WTC11 (cell line): ENCODE measurements around the gene PADI2. TPM values are rescaled to one million over a fixed set of nuclear protein-coding genes. Genes with fewer than 3 reads are reported as not detected.

Experiments used
- ATAC-seq: fragments of 200-7000 bp; cut with Tn5 transposase; 2 replicates; pipeline ENCODE4 v1.10.0; 2021; ENCODE audit warnings: mild to moderate bottlenecking, moderate library complexity
- CTCF ChIA-PET: fragments of 300-600 bp; sonication (Branson Sonifier 250); formaldehyde crosslinking; loops from one replicate; lab custom pipeline; 2021; ENCODE audit warnings: antibody characterized with exemption; lab: Charles Lee
- POLR2A ChIA-PET: fragments of 350-600 bp; sonication (Branson Sonifier 250); formaldehyde crosslinking; loops from one replicate; lab custom pipeline; 2021; ENCODE audit warnings: antibody characterized with exemption; lab: Charles Lee
- DNase-seq: peaks from one replicate; pipeline ENCODE4 v3.0.0; 2021; ENCODE audit warnings: low spot score
- H3K27ac Mint-ChIP-seq: 2 replicates; pipeline ENCODE4 v1.8.0; 2021; ENCODE audit warnings: mixed read lengths
- H3K27me3 Mint-ChIP-seq: 2 replicates; pipeline ENCODE4 v1.8.0; 2021; ENCODE audit warnings: low read depth, mild to moderate bottlenecking, moderate library complexity, mixed read lengths
- H3K36me3 Mint-ChIP-seq: 2 replicates; pipeline ENCODE4 v1.8.0; 2021; ENCODE audit warnings: mixed read lengths
- H3K4me1 Mint-ChIP-seq: 2 replicates; pipeline ENCODE4 v1.8.0; 2022; ENCODE audit warnings: mixed read lengths
- H3K4me3 Mint-ChIP-seq: 2 replicates; pipeline ENCODE4 v1.8.0; 2021; ENCODE audit warnings: mild to moderate bottlenecking, moderate library complexity, mixed read lengths
- H3K9me3 Mint-ChIP-seq: 2 replicates; pipeline ENCODE4 v1.8.0; 2021; ENCODE audit warnings: mixed read lengths
- AR ChIP-seq: fragments of 250-450 bp; sonication (Bioruptor Pico); IDR thresholded peaks from 2 replicates; pipeline ENCODE4 v1.9.0; 2021; ENCODE audit warnings: mild to moderate bottlenecking
- ARID4B ChIP-seq: sonication (generic); formaldehyde crosslinking; IDR thresholded peaks from 2 replicates; pipeline ENCODE4 v1.8.0; 2023; ENCODE audit warnings: missing genetic modification reagents, mild to moderate bottlenecking, borderline replicate concordance
- CBFB ChIP-seq: sonication (generic); formaldehyde crosslinking; IDR thresholded peaks from 2 replicates; pipeline ENCODE4 v1.8.1; 2022; ENCODE audit warnings: mild to moderate bottlenecking, low read depth, missing genetic modification reagents
- ESRRA ChIP-seq: sonication (generic); formaldehyde crosslinking; IDR thresholded peaks from 2 replicates; pipeline ENCODE4 v1.8.1; 2022; ENCODE audit warnings: mild to moderate bottlenecking, missing genetic modification reagents, borderline replicate concordance
- FOXK1 ChIP-seq: sonication (generic); formaldehyde crosslinking; IDR thresholded peaks from 2 replicates; pipeline ENCODE4 v1.8.0; 2022; ENCODE audit warnings: mild to moderate bottlenecking, moderate library complexity, missing genetic modification reagents
- GRHL2 ChIP-seq: fragments of 250-450 bp; sonication (Bioruptor Pico); IDR thresholded peaks from 2 replicates; pipeline ENCODE4 v1.8.0; 2022; ENCODE audit warnings: mild to moderate bottlenecking, moderate library complexity; ENCODE audit not compliant: insufficient replicate concordance, severe bottlenecking
- PRRX2 ChIP-seq: fragments of 250-450 bp; sonication (Bioruptor Pico); IDR thresholded peaks from 2 replicates; pipeline ENCODE4 v1.8.0; 2021; ENCODE audit warnings: mild to moderate bottlenecking
- SMAD3 ChIP-seq: sonication (generic); formaldehyde crosslinking; IDR thresholded peaks from 2 replicates; pipeline ENCODE4 v1.8.0; 2022; ENCODE audit warnings: missing genetic modification reagents, mild to moderate bottlenecking, borderline replicate concordance
- ZNF121 ChIP-seq: sonication (generic); formaldehyde crosslinking; IDR thresholded peaks from 2 replicates; pipeline ENCODE4 v1.8.0; 2023; ENCODE audit warnings: missing genetic modification reagents
- ZNF138 ChIP-seq: sonication (generic); formaldehyde crosslinking; conservative IDR thresholded peaks from 2 replicates; pipeline ENCODE4 v1.8.1; 2022; ENCODE audit warnings: mild to moderate bottlenecking, moderate library complexity, missing genetic modification reagents
- ZNF416 ChIP-seq: fragments of 250-450 bp; sonication (Bioruptor Pico); IDR thresholded peaks from 2 replicates; pipeline ENCODE4 v1.9.0; 2021; ENCODE audit warnings: mild to moderate bottlenecking, inconsistent platforms
- total RNA-seq: library from RNA; stranded (reverse); gene quantifications from 3 replicates; pipeline ENCODE4 v1.2.3, GENCODE V29; 2021
- TF ChIP-seq, protein P1 (sequence below): fragments of 250-450 bp; sonication (Bioruptor Pico); IDR thresholded peaks from 2 replicates; pipeline ENCODE4 v1.9.0; 2021; ENCODE audit warnings: moderate library complexity, mild to moderate bottlenecking, inconsistent platforms, borderline replicate concordance
- TF ChIP-seq, protein P2 (sequence below): fragments of 250-450 bp; sonication (Bioruptor Pico); conservative IDR thresholded peaks from 2 replicates; pipeline ENCODE4 v1.9.0; 2021; ENCODE audit warnings: mild to moderate bottlenecking
- TF ChIP-seq, protein P3 (sequence below): fragments of 250-450 bp; sonication (Bioruptor Pico); IDR thresholded peaks from 2 replicates; pipeline ENCODE4 v1.9.0; 2021; ENCODE audit warnings: mild to moderate bottlenecking, borderline replicate concordance
- TF ChIP-seq, protein P4 (sequence below): sonication (generic); formaldehyde crosslinking; IDR thresholded peaks from 2 replicates; pipeline ENCODE4 v1.8.1; 2023; ENCODE audit warnings: mild to moderate bottlenecking, moderate library complexity, missing genetic modification reagents

PADI2 gene
- total RNA-seq, 1 experiment from 2014 or later = 3.8 TPM

GRCh38 chr1:17099616-17100340 is 19.5 kb downstream of the PADI2 start:
- POLR2A ChIA-PET = no interaction called here
- Mint-ChIP-seq H3K4me1 (peaks cover 22% of the 10 kb centered on the region), H3K9me3 (no peaks in the 10 kb centered on the region), H3K36me3 (no peaks in the 10 kb centered on the region), H3K27me3 (no peaks in the 10 kb centered on the region), H3K27ac (no peak overlapping the region), H3K4me3 (no peak overlapping the region)
- no peak for ATAC-seq
- TF ChIP-seq, protein P1, sequence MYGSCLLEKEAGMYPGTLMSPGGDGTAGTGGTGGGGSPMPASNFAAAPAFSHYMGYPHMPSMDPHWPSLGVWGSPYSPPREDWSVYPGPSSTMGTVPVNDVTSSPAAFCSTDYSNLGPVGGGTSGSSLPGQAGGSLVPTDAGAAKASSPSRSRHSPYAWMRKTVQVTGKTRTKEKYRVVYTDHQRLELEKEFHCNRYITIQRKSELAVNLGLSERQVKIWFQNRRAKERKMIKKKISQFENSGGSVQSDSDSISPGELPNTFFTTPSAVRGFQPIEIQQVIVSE (CRISPR knock-in tag) = no peak
- no peak for TF ChIP-seq CBFB (CRISPR knock-in tag)
- no peak for TF ChIP-seq ZNF416
- no peak for TF ChIP-seq AR
- no peak for TF ChIP-seq PRRX2 (CRISPR knock-in tag)
- no peak for TF ChIP-seq ZNF121 (CRISPR knock-in tag)
- TF ChIP-seq, protein P2, sequence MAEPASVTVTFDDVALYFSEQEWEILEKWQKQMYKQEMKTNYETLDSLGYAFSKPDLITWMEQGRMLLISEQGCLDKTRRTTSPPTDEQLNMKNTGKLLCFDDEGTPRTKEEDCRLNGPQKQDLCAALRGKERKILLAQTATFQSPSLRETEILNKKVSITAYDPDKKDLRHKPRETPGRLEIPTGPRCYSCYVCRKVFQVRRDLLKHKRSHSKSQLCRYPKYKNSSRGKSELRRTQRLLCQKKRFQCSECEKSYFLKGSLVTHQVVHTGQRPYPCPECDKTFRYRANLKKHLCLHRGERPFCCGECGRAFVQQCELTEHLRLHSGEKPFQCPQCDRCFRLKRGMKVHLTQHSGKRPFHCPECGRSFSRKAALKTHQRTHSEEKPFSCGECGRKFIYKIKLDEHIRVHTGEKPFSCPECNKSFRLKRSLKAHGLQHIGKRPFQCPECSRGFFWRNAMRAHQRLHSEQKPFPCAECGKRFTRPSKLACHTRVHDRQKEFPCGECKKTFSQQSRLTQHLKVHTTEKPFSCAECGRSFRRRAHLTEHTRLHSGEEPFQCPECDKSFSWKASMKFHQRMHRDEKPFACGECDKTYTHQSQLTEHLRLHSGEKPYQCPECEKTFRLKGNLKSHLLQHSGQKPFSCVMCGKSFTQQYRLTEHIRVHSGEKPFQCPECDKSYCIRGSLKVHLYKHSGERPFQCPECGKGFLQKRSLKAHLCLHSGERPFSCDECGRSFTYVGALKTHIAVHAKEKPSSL = no peak
- no peak for TF ChIP-seq FOXK1
- TF ChIP-seq ZNF138 (CRISPR knock-in tag) = no peak
- CTCF ChIA-PET = interaction anchor here (1.9 kb wide), 1 partner anchor 26 kb away, joined by 5 read pairs; no protein-coding TSS in a partner anchor
- no peak for DNase-seq

GRCh38 chr1:17098446-17099317 is 20.6 kb downstream of the PADI2 start:
- Mint-ChIP-seq H3K4me3 (no peak overlapping the region), H3K36me3 (no peaks in the 10 kb centered on the region), H3K4me1 (peaks cover 22% of the 10 kb centered on the region), H3K27ac (no peak overlapping the region), H3K27me3 (no peaks in the 10 kb centered on the region), H3K9me3 (no peaks in the 10 kb centered on the region)
- ATAC-seq (no peak), DNase-seq (no peak)
- CTCF ChIA-PET = interaction anchor here (1.1 to 1.9 kb wide), 3 partner anchors 23 to 237 kb away, joined by 3 to 5 read pairs (median 4); no protein-coding TSS in a partner anchor
- POLR2A ChIA-PET = no interaction called here
- TF ChIP-seq ESRRA (CRISPR knock-in tag) (no peak), ZNF121 (CRISPR knock-in tag) (no peak), ARID4B (CRISPR knock-in tag) (no peak), SMAD3 (CRISPR knock-in tag) (no peak), GRHL2 (CRISPR knock-in tag) (no peak)
- TF ChIP-seq, protein P3, sequence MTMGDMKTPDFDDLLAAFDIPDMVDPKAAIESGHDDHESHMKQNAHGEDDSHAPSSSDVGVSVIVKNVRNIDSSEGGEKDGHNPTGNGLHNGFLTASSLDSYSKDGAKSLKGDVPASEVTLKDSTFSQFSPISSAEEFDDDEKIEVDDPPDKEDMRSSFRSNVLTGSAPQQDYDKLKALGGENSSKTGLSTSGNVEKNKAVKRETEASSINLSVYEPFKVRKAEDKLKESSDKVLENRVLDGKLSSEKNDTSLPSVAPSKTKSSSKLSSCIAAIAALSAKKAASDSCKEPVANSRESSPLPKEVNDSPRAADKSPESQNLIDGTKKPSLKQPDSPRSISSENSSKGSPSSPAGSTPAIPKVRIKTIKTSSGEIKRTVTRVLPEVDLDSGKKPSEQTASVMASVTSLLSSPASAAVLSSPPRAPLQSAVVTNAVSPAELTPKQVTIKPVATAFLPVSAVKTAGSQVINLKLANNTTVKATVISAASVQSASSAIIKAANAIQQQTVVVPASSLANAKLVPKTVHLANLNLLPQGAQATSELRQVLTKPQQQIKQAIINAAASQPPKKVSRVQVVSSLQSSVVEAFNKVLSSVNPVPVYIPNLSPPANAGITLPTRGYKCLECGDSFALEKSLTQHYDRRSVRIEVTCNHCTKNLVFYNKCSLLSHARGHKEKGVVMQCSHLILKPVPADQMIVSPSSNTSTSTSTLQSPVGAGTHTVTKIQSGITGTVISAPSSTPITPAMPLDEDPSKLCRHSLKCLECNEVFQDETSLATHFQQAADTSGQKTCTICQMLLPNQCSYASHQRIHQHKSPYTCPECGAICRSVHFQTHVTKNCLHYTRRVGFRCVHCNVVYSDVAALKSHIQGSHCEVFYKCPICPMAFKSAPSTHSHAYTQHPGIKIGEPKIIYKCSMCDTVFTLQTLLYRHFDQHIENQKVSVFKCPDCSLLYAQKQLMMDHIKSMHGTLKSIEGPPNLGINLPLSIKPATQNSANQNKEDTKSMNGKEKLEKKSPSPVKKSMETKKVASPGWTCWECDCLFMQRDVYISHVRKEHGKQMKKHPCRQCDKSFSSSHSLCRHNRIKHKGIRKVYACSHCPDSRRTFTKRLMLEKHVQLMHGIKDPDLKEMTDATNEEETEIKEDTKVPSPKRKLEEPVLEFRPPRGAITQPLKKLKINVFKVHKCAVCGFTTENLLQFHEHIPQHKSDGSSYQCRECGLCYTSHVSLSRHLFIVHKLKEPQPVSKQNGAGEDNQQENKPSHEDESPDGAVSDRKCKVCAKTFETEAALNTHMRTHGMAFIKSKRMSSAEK = no peak
- TF ChIP-seq, protein P4, sequence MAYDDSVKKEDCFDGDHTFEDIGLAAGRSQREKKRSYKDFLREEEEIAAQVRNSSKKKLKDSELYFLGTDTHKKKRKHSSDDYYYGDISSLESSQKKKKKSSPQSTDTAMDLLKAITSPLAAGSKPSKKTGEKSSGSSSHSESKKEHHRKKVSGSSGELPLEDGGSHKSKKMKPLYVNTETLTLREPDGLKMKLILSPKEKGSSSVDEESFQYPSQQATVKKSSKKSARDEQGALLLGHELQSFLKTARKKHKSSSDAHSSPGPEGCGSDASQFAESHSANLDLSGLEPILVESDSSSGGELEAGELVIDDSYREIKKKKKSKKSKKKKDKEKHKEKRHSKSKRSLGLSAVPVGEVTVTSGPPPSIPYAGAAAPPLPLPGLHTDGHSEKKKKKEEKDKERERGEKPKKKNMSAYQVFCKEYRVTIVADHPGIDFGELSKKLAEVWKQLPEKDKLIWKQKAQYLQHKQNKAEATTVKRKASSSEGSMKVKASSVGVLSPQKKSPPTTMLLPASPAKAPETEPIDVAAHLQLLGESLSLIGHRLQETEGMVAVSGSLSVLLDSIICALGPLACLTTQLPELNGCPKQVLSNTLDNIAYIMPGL = no peak
